GM19328 (cell line): ENCODE results near the gene RAB13.
"Not testable (repeated sequence)": the region's sequence is repeated elsewhere in the genome, so short reads cannot be mapped to it uniquely, and the experiment has no call there.

Source experiments
- ATAC-seq: cut with Tn5 transposase; IDR thresholded peaks from one replicate; pipeline ENCODE4 v1.9.1; 2021; ENCODE audit warnings: mild to moderate bottlenecking, moderate library complexity; ENCODE audit not compliant: unreplicated experiment

RAB13 gene

DNA sequence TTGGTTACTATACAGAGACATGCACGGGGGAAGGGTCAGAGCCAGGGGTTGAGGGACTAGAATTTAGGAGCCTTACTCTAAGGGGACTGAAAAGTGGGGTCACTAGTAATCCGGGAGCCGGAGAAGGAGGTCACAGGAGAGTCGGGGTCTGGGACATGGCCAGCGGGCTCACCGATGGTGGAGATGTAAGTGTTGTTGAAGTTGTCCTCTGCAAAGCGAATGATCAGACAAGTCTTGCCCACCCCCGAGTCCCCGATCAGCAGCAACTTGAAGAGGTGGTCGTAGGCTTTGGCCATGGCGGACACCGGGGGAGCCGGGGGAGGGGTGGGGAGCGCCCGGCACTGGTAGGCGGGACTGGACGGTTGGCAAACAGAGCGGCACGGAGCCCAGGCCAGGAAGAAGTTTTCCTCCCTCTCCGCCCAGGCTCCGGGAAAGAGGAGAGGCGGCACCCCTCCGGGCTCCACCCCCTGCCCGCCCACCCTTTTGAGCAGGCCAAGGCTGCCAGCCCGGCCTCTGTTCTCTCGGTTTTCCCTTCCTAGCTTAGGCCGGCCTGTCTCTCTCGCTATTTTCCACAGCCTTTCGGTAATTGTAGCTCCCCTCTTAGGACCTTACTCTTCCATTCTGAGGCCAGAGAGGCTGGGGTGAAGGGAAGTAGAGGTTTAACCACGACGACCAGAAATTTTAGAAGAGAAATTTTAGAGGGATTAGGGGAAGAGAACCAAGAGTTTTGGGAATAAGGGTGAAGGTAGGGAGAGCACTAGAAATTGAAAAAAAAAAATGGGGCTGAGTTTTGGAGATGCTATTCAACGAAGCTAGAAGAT is at the start of gene RAB13:
RAB13 (minus strand) TSS at position 399 of the 821 bp plus-strand sequence; CDS start at position 296, 103 bp downstream.
- no peak for ATAC-seq

DNA sequence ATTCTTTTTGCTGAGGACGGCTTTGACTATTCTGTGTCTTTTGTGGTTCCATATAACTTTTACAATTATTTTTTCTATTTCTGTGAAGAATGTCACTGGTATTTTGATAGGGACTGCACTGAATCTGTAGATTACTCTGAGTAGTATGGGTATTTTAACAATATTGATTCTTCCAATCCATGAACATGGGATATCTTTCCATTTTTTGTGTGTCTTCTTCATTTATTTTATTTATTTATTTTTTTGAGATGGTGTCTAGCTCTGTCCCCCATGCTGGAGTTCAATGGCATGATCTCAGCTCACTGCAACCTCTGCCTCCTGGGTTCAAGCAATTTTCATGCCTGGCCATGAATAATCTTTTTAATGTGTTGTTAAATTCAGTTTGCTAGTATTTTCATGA is 47.6 kb upstream of the RAB13 start:
- ATAC-seq: not testable (repeated sequence)

- no peak for ATAC-seq
These were observed 33.8 kb upstream of the RAB13 start for GRCh38 chr1:154019940-154020339.

DNA sequence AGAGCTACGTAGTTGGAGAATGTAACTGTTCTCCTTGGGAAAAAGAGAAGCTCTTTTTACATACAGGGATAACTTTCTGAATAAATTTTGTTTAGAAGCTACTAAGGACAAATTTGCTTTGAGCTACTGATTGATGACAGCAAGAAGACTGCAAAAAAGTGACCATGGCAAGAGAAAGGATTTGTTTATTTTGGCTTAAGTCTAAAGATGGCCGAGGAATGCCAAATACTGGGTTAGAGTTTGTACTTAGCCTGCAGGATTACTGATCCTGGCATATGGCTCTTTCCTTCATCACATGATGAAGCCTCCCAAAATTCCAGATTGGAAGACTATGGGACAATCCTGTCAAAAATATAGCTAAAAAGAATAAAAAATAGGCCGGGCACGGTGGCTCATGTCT is 33.1 kb upstream of the RAB13 start:
- no peak for ATAC-seq

GRCh38 chr1:154014154-154014907 is 28.2 kb upstream of the RAB13 start:
- no peak for ATAC-seq

DNA sequence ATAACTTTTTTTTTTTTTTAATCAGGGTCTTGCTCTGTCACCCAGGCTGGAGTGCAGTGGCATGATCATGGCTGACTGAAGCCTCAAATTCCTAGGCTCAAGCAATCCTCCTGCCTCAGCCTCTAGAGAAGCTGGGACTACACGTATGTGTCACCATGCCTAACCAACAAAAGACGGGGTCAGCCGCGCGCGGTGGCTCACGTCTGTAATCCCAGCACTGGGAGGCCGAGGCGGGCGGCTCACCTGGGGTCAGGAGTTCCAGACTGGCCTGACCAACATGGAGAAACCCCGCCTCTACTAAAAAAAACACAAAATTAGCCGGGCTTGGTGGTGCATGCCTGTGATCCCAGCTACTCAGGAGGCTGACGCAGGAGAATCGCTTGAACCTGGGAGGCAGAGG is 26.4 kb upstream of the RAB13 start:
- ATAC-seq: not testable (repeated sequence)

- no peak for ATAC-seq
These were observed 26.0 kb upstream of the RAB13 start for GRCh38 chr1:154012129-154012528.

- ATAC-seq: no peak
These were observed 20.0 kb upstream of the RAB13 start for GRCh38 chr1:154006136-154006535.

- no peak for ATAC-seq
These were observed 14.3 kb upstream of the RAB13 start for GRCh38 chr1:154000420-154000819.

GRCh38 chr1:153996882-153997281 is 10.7 kb upstream of the RAB13 start:
- ATAC-seq: not testable (repeated sequence)

- ATAC-seq: no peak
These were observed 9.5 kb upstream of the RAB13 start for GRCh38 chr1:153995640-153996039.

GRCh38 chr1:153995202-153995601 is 9.1 kb upstream of the RAB13 start:
- no peak for ATAC-seq

GRCh38 chr1:153991806-153992205 is 5.7 kb upstream of the RAB13 start:
- no peak for ATAC-seq

GRCh38 chr1:153991151-153991630 is 5.1 kb upstream of the RAB13 start:
- ATAC-seq: no peak

DNA sequence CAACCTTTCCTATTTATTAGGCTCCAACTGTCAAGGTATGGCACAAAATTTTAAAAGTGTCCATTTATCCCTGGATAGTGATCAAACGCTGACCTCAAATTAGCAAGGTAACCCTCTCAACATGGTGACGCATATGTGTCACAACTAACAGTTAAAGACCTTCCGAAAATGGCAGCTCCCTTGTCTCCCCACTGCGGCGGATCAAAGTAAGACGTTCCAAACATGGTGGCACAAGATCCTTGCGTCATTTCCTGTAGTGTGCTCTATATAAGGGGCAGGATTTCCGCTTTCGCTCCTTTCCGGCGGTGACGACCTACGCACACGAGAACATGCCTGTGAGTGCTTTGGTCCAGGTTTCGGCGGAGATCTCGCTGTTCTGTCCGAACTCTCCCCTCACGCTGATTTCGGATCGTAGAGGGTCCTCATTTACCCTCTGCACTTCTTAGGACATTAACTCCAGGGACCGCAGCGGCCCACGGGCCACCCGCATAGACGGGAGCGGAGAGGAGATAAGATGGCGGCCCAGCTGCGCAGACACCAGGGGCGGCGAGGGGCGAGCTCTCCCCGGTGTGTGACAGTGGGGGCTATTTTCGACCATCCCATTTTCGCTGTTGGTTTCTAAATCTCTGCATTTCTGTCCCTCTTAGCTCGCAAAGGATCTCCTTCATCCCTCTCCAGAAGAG is 4.5 kb upstream of the RAB13 start, which contains the start of gene RPS27:
RPS27 (plus strand) TSS at position 295 of the 683 bp plus-strand sequence; CDS start at position 330, 35 bp downstream.
- peak; percentile 71 for ATAC-seq

DNA sequence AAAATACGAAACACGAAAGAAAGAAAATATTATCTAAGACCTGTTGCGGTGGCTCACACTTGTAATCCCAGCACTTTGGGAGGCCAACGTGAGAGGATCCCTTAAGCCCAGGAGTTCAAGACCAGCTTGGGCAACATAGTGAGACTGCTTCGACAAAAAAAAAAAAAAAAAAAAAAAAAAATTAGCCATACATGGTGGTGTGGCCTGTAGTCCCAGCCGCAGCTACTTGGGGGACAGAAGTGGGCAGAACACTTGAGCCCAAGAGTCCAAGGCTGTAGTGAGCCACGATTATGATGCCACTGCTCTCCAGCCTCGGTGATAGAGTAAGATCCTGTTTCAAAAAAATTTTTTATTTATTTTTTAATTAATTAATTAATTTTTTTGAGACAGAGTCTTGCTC is 1.5 kb upstream of the RAB13 start:
- ATAC-seq: no peak

GRCh38 chr1:153985341-153985912 is 712 bp downstream of the RAB13 start:
- no peak for ATAC-seq

DNA sequence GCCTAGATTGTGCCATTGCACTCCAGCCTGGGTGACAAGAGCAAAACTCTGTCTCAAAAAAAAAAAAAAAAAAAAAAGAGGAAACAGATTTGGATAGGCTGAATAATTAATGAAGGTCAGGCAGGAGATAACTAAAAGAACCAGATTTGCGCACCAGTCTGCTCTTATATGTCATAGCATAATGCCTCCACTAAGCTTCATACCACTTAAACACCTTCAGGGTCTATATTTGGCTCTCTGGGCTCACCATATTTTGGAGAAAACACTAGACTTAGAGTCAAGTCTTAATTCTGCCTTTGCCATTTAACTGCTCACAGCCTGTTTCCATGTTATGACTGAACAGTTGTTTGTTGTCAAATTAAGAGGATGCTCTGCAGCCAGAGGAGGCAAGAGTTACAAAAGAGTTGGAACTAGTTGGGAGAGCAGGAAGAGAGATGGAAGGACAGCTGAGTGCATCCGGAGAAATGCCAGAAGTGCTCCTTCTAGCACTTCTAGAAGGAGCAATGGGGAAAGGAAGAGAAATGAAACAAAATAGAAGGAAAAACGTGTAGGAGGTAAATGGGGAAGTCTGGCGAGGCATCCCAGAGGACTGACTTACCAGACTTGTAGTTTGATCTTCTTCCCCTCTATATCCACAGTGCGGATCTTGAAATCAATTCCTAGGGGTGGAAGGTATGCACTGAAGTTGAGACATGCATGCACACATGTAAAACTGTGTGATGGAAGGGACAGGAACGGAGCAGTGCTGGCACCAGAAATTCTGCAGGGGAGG is 1.8 kb downstream of the RAB13 start:
- no peak for ATAC-seq

DNA sequence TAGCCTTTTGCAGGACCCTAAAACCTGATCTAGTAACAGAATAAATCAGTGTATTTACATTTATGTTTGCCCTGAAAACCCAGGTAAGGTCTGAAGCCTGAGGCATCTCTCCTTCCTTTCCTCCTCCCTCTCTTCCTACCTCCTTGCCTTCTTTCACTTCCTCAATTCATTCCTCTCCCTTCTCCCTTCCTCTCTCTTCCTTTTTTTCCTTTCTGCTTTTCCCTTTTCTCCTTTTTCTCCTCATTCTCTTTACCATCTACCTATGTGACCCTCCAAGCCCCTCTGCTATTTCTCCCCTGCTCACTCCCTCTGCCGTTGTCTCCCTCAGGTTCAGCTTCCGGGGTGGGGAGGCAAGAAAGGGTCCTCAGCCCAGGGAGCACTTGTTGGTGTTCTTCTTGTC is 4.4 kb downstream of the RAB13 start:
- not testable (repeated sequence) for ATAC-seq

- ATAC-seq: not testable (repeated sequence)
These were observed 7.0 kb downstream of the RAB13 start for GRCh38 chr1:153979091-153979490.
